Mucosa of stomach (tissue), 1 donor: Measurements from ENCODE around the gene MFSD6.
"Not testable (repeated sequence)": the region's sequence is repeated elsewhere in the genome, so short reads cannot be mapped to it uniquely, and the experiment has no call there.

Experiments used
- H3K27me3 ChIP-seq: one replicate; pipeline ENCODE4 v1.7.0; 2013; ENCODE audit warnings: mild to moderate bottlenecking, low read length; ENCODE audit not compliant: control insufficient read depth, insufficient read depth
- H3K36me3 ChIP-seq: one replicate; pipeline ENCODE4 v1.7.0; 2013; ENCODE audit warnings: low read length; ENCODE audit not compliant: control insufficient read depth, insufficient read depth
- H3K4me1 ChIP-seq: one replicate; pipeline ENCODE4 v1.7.0; 2013; ENCODE audit warnings: mild to moderate bottlenecking, low read length; ENCODE audit not compliant: control insufficient read depth, insufficient read depth
- H3K4me3 ChIP-seq: one replicate; pipeline ENCODE4 v1.7.0; 2013; ENCODE audit warnings: low read length
- H3K9ac ChIP-seq: one replicate; pipeline ENCODE4 v1.7.0; 2013; ENCODE audit warnings: mild to moderate bottlenecking, low read length, moderate library complexity
- H3K9me3 ChIP-seq: one replicate; pipeline ENCODE4 v1.7.0; 2013; ENCODE audit warnings: mild to moderate bottlenecking, low read length, moderate library complexity; ENCODE audit not compliant: control insufficient read depth
- donor health status: Pancreatic carcinoma.

The MFSD6 gene

DNA sequence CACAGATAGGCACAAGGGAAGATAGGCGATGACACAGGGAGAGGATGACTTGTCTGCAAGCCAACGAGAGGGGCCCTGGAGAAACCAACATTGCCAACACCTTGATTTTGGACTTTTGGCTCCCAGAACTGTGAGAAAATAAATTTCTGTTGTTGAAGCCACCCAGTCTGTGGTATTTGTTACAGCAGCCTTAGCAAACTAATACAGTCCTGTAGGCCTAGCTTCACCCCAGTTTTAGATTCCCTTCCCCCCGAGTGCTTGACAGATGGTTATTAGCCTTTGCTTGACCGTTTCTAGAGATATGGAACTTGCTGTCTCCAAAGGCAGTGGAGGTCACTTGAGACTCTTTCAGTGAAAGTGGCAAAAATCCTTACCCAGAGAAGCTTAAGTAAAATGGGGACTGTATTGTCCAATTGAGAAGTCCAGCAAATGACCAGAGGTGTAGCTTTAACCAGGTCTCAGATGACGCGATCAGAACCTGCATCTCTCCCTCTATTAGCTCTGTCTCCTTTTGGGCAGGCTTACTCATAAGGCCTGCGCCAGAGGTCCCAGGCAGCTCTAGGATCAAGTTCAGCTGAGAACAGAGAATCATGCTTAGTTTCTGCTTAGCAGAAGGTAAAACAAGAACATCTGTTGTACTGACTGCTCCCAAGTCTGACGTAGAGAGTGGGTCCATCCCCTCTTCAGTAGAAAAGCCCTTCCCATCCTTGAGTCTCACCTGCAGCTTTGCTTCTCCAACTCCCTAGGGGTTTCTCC lies 50.4 kb downstream of the MFSD6 start:
- peaks cover 6% of the 10 kb centered on the region for H3K36me3 ChIP-seq
- no peak overlapping the region for H3K9ac ChIP-seq
- H3K4me3 ChIP-seq: no peak overlapping the region
- H3K4me1 ChIP-seq: no peaks in the 10 kb centered on the region
- H3K27me3 ChIP-seq: no peaks in the 10 kb centered on the region
- no peaks in the 10 kb centered on the region for H3K9me3 ChIP-seq

DNA sequence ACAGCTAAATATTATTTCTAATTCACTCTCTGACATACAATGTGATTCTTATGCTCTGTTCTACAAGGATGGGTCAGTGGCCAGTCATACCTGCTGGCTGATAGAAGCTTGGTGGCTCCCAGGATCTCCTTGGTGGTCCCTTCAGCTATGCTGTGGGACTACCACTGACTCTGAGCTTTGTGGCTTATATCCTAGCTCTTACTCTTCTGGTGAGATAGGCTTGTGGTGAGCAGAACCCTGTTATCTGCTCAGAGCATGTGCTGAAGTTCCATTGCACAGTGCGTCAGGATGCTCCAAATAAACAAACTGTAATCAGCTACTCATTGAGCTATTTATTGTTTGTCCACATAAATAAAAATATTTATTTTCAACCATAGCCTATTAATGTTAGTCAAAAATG lies 51.7 kb downstream of the MFSD6 start:
- no peak overlapping the region for H3K9ac ChIP-seq
- no peak overlapping the region for H3K4me3 ChIP-seq
- no peaks in the 10 kb centered on the region for H3K9me3 ChIP-seq
- H3K4me1 ChIP-seq: no peaks in the 10 kb centered on the region
- peaks cover 6% of the 10 kb centered on the region for H3K36me3 ChIP-seq
- no peaks in the 10 kb centered on the region for H3K27me3 ChIP-seq

DNA sequence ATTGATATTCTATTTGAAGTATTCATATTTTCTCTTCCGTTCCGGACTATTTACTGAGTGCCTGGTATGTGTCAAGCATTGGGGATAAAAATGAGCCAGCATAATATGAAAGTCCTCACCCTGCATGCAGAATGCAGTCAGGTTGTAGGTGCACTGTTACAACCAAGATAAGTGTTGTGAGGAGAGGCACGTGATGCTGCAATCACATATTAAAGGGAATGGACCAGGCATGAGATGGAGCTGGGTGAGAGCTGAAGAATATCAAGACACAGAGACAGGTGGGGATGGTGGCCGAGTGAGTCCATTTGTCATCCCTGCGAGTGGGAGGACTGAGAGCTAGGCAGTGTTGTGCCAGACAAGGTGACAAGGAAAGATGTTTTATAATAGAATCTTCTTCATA lies 52.3 kb downstream of the MFSD6 start:
- no peaks in the 10 kb centered on the region for H3K27me3 ChIP-seq
- no peaks in the 10 kb centered on the region for H3K4me1 ChIP-seq
- H3K9ac ChIP-seq: no peak overlapping the region
- peaks cover 6% of the 10 kb centered on the region for H3K36me3 ChIP-seq
- no peak overlapping the region for H3K4me3 ChIP-seq
- H3K9me3 ChIP-seq: no peaks in the 10 kb centered on the region

DNA sequence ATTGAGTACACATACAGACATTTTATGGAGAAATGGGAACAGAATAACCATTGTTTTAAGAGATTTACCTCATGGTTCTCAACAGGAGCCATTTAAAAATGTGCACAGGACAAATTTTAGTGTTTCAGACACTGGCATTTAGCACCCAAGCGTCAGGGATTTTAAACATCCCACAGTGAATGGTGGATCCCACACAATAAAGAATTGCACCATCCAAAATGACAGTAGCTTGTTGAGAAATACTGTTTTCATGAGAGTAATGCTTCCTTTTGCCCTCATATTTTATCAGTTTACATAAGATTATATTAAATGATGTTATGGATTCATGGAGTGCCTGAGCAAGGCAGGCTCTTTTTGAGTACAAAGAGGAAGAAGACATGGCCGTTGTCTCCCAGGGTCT lies 54.0 kb downstream of the MFSD6 start:
- Histone ChIP-seq H3K27me3 (no peaks in the 10 kb centered on the region), H3K9ac (no peak overlapping the region), H3K9me3 (no peaks in the 10 kb centered on the region), H3K4me1 (peaks cover 6% of the 10 kb centered on the region), H3K36me3 (peaks cover under 1% of the 10 kb centered on the region), H3K4me3 (no peak overlapping the region)

DNA sequence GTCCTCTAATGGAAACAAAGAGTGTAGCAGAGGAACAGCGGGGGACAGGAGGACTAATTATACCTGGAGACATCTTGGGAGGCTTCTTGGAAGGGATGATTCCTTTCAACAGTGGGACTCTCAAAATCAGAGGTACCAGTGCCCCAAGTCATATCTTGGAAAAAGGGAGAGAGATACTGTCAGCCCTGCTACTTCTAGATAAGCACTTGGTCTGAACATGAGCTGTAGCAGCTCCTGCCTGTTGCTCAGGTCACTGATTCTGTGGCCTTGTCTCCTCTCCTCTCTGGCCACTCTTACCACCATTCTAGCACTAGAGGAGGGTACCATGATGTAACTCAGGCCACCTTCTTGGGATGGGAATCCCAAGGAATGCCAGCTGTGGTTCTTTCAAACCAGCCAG lies 54.5 kb downstream of the MFSD6 start:
- no peaks in the 10 kb centered on the region for H3K36me3 ChIP-seq
- H3K27me3 ChIP-seq: no peaks in the 10 kb centered on the region
- H3K9me3 ChIP-seq: no peaks in the 10 kb centered on the region
- H3K4me1 ChIP-seq: peaks cover 10% of the 10 kb centered on the region
- H3K9ac ChIP-seq: no peak overlapping the region
- H3K4me3 ChIP-seq: no peak overlapping the region

DNA sequence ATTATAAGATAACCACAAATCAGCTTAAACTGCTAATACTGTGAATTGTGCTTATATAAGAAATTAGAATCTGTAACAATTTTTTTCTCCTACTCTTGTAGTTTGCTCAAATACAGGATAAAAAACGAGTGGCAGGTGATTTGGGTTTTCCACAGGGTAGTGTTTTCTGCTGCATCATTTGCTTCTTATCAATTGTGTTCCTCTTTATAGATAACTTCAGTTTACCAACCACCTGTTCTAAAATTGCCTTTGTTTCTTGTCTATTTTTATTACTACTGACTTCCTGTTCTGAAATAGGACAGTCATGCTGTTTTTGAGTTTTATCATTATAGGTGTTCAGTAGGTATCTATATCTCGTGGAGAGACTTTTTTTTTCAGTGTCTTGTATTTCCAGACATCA lies 56.9 kb downstream of the MFSD6 start:
- Histone ChIP-seq H3K9ac (no peak overlapping the region), H3K27me3 (no peaks in the 10 kb centered on the region), H3K36me3 (no peaks in the 10 kb centered on the region), H3K9me3 (no peaks in the 10 kb centered on the region), H3K4me3 (no peak overlapping the region), H3K4me1 (peaks cover 32% of the 10 kb centered on the region)

DNA sequence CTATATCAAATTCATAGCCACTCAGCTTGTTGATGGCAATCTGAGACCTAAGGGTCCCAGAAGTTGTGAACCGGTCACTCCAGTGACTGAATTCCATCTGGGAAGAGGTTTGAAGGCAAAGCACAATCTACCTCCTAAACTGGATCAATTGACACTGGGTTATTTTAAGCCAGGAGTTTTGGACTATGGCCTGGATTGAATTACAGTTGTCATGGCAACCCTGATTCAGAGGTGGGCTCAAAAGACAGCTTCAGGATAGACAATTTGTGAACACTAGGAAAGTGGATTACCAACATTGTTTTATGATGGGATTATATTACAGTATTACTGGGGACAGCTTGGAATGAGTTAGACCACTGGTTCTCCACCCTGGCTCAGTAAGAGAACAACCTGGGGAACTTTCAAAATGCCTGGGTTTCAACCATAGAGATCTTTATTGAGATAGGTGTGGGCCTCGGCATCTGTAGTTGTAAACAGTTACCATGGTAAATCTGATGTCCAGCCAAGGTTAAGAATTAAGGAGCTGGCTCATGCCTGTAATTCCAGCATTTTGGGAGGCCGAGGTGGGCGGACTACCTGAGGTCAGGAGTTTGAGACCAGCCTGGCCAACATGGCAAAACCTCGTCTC lies 58.8 kb downstream of the MFSD6 start:
- H3K4me3 ChIP-seq: no peak overlapping the region
- H3K36me3 ChIP-seq: no peaks in the 10 kb centered on the region
- H3K9ac ChIP-seq: no peak overlapping the region
- peaks cover 37% of the 10 kb centered on the region for H3K4me1 ChIP-seq
- no peaks in the 10 kb centered on the region for H3K9me3 ChIP-seq
- H3K27me3 ChIP-seq: no peaks in the 10 kb centered on the region

DNA sequence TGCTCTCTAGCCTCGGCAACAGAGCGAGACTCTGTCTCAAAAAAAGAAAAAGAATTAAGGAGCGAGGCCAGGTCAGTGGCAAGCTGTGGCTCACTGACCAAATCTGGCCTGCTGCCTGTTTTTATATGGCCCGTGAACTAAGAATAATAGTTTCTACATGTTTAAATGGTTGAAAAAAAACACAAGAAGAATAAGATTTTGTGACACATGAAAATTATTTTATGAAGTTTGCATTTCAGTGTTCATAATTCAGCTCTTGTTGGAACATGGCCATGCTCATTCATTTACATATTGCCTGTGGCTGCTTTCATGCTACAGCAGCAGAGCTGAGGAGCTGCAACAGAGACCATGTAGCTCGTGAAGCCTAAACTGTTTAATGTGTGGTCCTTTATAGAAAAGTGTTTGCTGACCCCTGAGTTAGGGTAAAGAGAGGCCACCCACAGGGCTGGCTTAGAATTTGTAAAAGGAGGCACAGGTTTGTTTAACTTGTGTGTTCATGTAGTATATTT lies 59.5 kb downstream of the MFSD6 start:
- H3K36me3 ChIP-seq: no peaks in the 10 kb centered on the region
- no peaks in the 10 kb centered on the region for H3K9me3 ChIP-seq
- H3K4me1 ChIP-seq: peaks cover 37% of the 10 kb centered on the region
- H3K9ac ChIP-seq: no peak overlapping the region
- no peak overlapping the region for H3K4me3 ChIP-seq
- H3K27me3 ChIP-seq: no peaks in the 10 kb centered on the region

DNA sequence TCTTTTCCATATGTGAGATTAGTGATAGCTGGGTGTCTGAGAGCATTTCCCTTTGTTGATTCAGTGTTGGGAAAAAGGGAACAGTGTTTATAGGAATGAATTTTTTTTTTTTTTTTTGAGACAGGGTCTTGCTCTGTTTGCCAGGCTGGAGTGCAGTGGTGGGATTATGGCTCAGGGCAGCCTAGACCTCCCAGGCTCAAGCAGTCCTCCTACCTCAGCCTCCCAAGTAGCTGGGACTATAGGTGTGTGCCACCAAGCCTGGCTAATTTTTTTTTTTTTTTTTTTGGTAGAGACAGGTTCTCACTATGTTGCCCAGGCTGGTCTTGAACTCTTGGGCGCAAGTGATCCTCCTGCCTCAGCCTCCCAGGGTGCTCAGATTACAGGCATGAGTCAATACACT lies 60.2 kb downstream of the MFSD6 start:
- not testable (repeated sequence) for H3K4me3 ChIP-seq, H3K9me3 ChIP-seq, H3K27me3 ChIP-seq, H3K36me3 ChIP-seq, H3K9ac ChIP-seq
- peaks cover 37% of the 10 kb centered on the region for H3K4me1 ChIP-seq

DNA sequence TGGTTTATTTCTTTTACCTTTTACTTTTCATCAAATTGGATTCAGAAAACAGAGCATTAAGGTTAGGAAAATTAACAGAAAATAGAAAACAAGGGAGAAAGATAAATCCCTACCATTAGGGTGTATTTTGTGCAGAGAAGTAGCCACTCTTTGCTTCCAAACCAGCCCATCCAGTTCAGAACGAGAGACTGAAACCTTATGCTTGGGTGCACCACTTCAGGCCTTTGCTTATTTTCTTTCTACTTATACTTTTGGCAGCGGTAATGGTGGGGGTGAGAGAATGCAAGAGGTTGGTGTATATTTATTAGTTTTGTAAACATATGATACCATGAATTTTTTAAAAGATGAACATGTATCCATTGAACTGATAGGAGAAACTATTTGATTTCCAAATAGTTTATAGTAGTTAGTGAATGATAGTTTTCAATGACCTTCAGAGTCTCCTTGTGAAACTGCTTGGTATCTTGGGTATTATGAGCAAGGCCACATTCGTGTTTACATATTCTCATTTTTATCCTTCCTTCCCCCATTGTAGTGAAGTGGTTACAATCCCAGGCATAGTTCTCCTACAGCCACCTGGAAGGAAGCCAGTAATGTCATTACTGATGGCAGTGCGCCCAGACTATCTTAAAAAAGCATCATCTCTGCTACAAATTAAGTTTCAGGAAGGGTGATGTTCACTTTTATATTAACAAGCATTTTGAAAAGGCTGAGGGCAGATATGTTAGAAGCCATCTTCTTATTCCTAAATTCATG lies 60.8 kb downstream of the MFSD6 start:
- Histone ChIP-seq H3K9me3 (no peaks in the 10 kb centered on the region), H3K36me3 (no peaks in the 10 kb centered on the region), H3K4me1 (peaks cover 37% of the 10 kb centered on the region), H3K4me3 (no peak overlapping the region), H3K9ac (no peak overlapping the region), H3K27me3 (no peaks in the 10 kb centered on the region)

DNA sequence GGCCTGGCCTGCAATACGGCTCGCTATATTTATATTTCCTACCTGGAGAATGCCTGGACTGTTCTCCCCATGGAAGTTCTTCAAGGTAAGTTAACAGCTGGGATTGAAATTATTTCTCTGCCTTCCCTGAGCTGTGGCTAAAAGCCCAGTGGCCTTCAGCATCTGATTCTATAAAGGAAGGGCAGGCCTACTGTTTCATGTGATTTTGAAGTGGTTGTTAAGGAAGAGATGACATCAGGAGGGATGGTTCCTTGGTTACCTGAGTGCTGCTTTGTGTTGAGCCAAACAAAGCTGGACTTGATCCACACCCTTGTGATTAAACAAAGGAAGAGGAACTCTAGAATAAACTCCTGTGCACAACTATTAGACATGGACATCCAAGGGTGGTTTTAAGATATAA lies 61.6 kb downstream of the MFSD6 start:
- Histone ChIP-seq H3K27me3 (no peaks in the 10 kb centered on the region), H3K36me3 (no peaks in the 10 kb centered on the region), H3K9me3 (no peaks in the 10 kb centered on the region), H3K4me1 (peaks cover 37% of the 10 kb centered on the region), H3K9ac (no peak overlapping the region), H3K4me3 (no peak overlapping the region)

DNA sequence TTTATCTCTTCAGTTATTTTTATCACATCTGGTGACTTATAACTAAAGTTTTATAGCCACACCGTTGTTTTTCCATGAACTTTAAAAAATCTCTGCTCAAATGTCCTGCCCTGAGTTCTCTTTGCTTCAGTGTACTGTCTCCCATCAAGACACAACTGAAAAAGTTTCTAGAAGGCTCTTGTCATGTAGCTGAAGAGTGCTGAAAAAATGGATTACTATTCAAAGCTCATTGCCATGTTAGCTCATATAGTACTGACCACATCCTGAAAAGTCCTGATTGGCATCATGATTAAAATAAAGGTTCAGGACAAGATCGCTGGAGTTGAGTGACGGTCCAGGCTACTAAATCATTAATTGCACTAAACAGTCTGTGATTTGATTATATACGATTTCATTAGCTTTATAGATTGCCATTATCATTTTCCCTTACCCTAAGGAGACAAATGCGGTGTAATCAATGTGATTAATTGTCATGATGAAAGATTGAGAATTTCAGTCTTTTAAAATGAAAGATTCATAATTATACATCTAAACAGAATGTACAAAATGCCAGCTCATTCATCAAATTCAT lies 62.2 kb downstream of the MFSD6 start:
- no peak overlapping the region for H3K9ac ChIP-seq
- H3K4me3 ChIP-seq: no peak overlapping the region
- H3K9me3 ChIP-seq: no peaks in the 10 kb centered on the region

More for the DNA sequence above, 62.2 kb downstream of the MFSD6 start:
- peaks cover 37% of the 10 kb centered on the region for H3K4me1 ChIP-seq
- no peaks in the 10 kb centered on the region for H3K36me3 ChIP-seq
- no peaks in the 10 kb centered on the region for H3K27me3 ChIP-seq
